Left cardiac atrium (tissue), 4 donors: ENCODE measurements around the gene DUSP28. TPM values are rescaled to one million over a fixed set of nuclear protein-coding genes. Genes with fewer than 3 reads are reported as not detected.
A peak's percentile ranks its signal among the peaks of the same experiment; 100 is the strongest.

ENCODE experiments used
- ATAC-seq, 2 donors: fragments of 200-7000 bp; cut with Tn5 transposase; one replicate each; pipeline ENCODE4 v1.9.1; 2020; ENCODE audit warnings: mild to moderate bottlenecking in 2 of 2, moderate library complexity in 2 of 2
- DNase-seq: peaks from one replicate; pipeline ENCODE4 v3.0.0-alpha.2; 2020
- intact Hi-C, 2 donors: fragments of 100-400 bp; cut with DNase I; formaldehyde crosslinking; loops; one replicate each; pipeline versions ENCODE4 v1.14.1 to v1.15.1; 2022 to 2023
- total RNA-seq, 2 donors: library from RNA; stranded (reverse); fragmentation: NEBNext Ultra II Directional; extraction: Animal tissue kit (Norgen Biotek cat#: 25700); gene quantifications; one replicate each; pipeline ENCODE4 v1.2.1, GENCODE V29; 2021
- donor health status: DM: no; HTN: yes; CAD: no.
- donor health status: DM: no; HTN: yes; CAD: no; lungs with severe emphysema.
- donor health status: DM: yes; HTN: yes; CAD: no.
- donor health status: Dilated cardiomyopathy.

Gene DUSP28
- total RNA-seq, 2 donors from 2014 or later, result 8.1 to 8.2 TPM

GRCh38 chr2:240603846-240604245, 43.7 kb downstream of the DUSP28 start:
- intact Hi-C loops, result no loop called here
- peak; percentile 19 for DNase-seq
- no peak for ATAC-seq

- ATAC-seq (peak; percentile 86 to 93), DNase-seq (peak; percentile 87)
- intact Hi-C loops, result no loop called here
Measured at GRCh38 chr2:240604291-240604938, 44.3 kb downstream of the DUSP28 start.

- DNase-seq (peak; percentile 7), ATAC-seq (no peak)
- intact Hi-C loops, result no loop called here
Measured at GRCh38 chr2:240604939-240605716, 45.0 kb downstream of the DUSP28 start.

- intact Hi-C loops, result no loop called here
- no peak for ATAC-seq
- DNase-seq, result peak; percentile 10
Measured at GRCh38 chr2:240605867-240606743, 45.9 kb downstream of the DUSP28 start.

- peak; percentile 5 for DNase-seq
- ATAC-seq, result no peak
- intact Hi-C loops, result no loop called here
Measured at GRCh38 chr2:240611601-240612210, 51.5 kb downstream of the DUSP28 start.

Other genes with a start within 250 kb of the DUSP28 start
- gene GPC1, start 124.7 kb upstream of the DUSP28 start, total RNA-seq, result 10 to 100 TPM; 74.6 to 78.4 TPM
- gene ANKMY1, start 2.4 kb upstream of the DUSP28 start, total RNA-seq, result 1 to 10 TPM; 4.9 to 8.1 TPM
- gene RNPEPL1, start 8.1 kb downstream of the DUSP28 start, total RNA-seq, result 10 to 100 TPM; 47.3 to 67.6 TPM
- 10 to 100 TPM; 17.9 to 26.6 TPM for gene CAPN10, start 26.4 kb downstream of the DUSP28 start, total RNA-seq
- gene GPR35, start 65.1 kb downstream of the DUSP28 start, total RNA-seq, result 1 to 10 TPM; 1.1 to 1.3 TPM
- gene AQP12B, start 122.5 kb downstream of the DUSP28 start, total RNA-seq, result not detected
- not detected for gene AQP12A, start 131.5 kb downstream of the DUSP28 start, total RNA-seq